ENCODE measurements around the gene TARS3.

TARS3 gene

GRCh38 chr15:101639667-101640066 lies 84.6 kb downstream of the TARS3 start:
- no peak for ATAC-seq
- no peak for TF ChIP-seq ZFP3 (CRISPR knock-in tag; IDR thresholded peaks at IDR 0.05)
- no peak for TF ChIP-seq OSR1 (CRISPR knock-in tag; IDR thresholded peaks at IDR 0.05)
- no peak for TF ChIP-seq TOX (CRISPR knock-in tag; IDR thresholded peaks at IDR 0.05; ENCODE audit: borderline replicate concordance)
- TF ChIP-seq, protein P1, sequence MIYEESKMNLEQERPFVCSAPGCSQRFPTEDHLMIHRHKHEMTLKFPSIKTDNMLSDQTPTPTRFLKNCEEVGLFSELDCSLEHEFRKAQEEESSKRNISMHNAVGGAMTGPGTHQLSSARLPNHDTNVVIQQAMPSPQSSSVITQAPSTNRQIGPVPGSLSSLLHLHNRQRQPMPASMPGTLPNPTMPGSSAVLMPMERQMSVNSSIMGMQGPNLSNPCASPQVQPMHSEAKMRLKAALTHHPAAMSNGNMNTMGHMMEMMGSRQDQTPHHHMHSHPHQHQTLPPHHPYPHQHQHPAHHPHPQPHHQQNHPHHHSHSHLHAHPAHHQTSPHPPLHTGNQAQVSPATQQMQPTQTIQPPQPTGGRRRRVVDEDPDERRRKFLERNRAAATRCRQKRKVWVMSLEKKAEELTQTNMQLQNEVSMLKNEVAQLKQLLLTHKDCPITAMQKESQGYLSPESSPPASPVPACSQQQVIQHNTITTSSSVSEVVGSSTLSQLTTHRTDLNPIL (CRISPR knock-in tag; IDR thresholded peaks at IDR 0.05; ENCODE audit: low read depth), result no peak
- TF ChIP-seq SNAI2 (CRISPR knock-in tag; IDR thresholded peaks at IDR 0.05), result no peak
- TF ChIP-seq CSDC2 (CRISPR knock-in tag; IDR thresholded peaks at IDR 0.05), result no peak
- TF ChIP-seq, protein P2, sequence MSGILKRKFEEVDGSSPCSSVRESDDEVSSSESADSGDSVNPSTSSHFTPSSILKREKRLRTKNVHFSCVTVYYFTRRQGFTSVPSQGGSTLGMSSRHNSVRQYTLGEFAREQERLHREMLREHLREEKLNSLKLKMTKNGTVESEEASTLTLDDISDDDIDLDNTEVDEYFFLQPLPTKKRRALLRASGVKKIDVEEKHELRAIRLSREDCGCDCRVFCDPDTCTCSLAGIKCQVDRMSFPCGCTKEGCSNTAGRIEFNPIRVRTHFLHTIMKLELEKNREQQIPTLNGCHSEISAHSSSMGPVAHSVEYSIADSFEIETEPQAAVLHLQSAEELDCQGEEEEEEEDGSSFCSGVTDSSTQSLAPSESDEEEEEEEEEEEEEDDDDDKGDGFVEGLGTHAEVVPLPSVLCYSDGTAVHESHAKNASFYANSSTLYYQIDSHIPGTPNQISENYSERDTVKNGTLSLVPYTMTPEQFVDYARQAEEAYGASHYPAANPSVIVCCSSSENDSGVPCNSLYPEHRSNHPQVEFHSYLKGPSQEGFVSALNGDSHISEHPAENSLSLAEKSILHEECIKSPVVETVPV (CRISPR knock-in tag; IDR thresholded peaks at IDR 0.05), result no peak
- no peak for TF ChIP-seq ZFP30 (CRISPR knock-in tag; IDR thresholded peaks at IDR 0.05)
- TF ChIP-seq ZNF70 (CRISPR knock-in tag; IDR thresholded peaks at IDR 0.05), result no peak
- no peak for TF ChIP-seq TCF4 (CRISPR knock-in tag; IDR thresholded peaks at IDR 0.05; ENCODE audit: borderline replicate concordance)
- no peak for TF ChIP-seq GLIS3 (CRISPR knock-in tag; IDR thresholded peaks at IDR 0.05)

- ATAC-seq, result no peak
- TF ChIP-seq ZNF70 (CRISPR knock-in tag; IDR thresholded peaks at IDR 0.05), result no peak
- TF ChIP-seq ZFP30 (CRISPR knock-in tag; IDR thresholded peaks at IDR 0.05), result no peak
- no peak for TF ChIP-seq ZNF8 (CRISPR knock-in tag; IDR thresholded peaks at IDR 0.05)
- no peak for TF ChIP-seq BACH2 (CRISPR knock-in tag; IDR thresholded peaks at IDR 0.05; ENCODE audit: borderline replicate concordance)
- TF ChIP-seq TOX (CRISPR knock-in tag; IDR thresholded peaks at IDR 0.05; ENCODE audit: borderline replicate concordance), result no peak
- TF ChIP-seq, protein P3, sequence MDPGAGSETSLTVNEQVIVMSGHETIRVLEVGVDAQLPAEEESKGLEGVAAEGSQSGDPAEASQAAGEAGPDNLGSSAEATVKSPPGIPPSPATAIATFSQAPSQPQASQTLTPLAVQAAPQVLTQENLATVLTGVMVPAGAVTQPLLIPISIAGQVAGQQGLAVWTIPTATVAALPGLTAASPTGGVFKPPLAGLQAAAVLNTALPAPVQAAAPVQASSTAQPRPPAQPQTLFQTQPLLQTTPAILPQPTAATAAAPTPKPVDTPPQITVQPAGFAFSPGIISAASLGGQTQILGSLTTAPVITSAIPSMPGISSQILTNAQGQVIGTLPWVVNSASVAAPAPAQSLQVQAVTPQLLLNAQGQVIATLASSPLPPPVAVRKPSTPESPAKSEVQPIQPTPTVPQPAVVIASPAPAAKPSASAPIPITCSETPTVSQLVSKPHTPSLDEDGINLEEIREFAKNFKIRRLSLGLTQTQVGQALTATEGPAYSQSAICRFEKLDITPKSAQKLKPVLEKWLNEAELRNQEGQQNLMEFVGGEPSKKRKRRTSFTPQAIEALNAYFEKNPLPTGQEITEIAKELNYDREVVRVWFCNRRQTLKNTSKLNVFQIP (CRISPR knock-in tag; IDR thresholded peaks at IDR 0.05; ENCODE audit: borderline replicate concordance, low read depth), result no peak
- TF ChIP-seq ISL1 (CRISPR knock-in tag; IDR thresholded peaks at IDR 0.05), result no peak
- TF ChIP-seq CSDC2 (CRISPR knock-in tag; IDR thresholded peaks at IDR 0.05), result no peak
- TF ChIP-seq, protein P4, sequence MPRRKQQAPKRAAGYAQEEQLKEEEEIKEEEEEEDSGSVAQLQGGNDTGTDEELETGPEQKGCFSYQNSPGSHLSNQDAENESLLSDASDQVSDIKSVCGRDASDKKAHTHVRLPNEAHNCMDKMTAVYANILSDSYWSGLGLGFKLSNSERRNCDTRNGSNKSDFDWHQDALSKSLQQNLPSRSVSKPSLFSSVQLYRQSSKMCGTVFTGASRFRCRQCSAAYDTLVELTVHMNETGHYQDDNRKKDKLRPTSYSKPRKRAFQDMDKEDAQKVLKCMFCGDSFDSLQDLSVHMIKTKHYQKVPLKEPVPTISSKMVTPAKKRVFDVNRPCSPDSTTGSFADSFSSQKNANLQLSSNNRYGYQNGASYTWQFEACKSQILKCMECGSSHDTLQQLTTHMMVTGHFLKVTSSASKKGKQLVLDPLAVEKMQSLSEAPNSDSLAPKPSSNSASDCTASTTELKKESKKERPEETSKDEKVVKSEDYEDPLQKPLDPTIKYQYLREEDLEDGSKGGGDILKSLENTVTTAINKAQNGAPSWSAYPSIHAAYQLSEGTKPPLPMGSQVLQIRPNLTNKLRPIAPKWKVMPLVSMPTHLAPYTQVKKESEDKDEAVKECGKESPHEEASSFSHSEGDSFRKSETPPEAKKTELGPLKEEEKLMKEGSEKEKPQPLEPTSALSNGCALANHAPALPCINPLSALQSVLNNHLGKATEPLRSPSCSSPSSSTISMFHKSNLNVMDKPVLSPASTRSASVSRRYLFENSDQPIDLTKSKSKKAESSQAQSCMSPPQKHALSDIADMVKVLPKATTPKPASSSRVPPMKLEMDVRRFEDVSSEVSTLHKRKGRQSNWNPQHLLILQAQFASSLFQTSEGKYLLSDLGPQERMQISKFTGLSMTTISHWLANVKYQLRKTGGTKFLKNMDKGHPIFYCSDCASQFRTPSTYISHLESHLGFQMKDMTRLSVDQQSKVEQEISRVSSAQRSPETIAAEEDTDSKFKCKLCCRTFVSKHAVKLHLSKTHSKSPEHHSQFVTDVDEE (CRISPR knock-in tag; IDR thresholded peaks at IDR 0.05), result no peak
- TF ChIP-seq PPARA (CRISPR knock-in tag; IDR thresholded peaks at IDR 0.05; ENCODE audit: borderline replicate concordance), result no peak
- TF ChIP-seq ARNTL (CRISPR knock-in tag; IDR thresholded peaks at IDR 0.05; ENCODE audit: borderline replicate concordance, low read depth), result no peak
- no peak for TF ChIP-seq ZNF565 (CRISPR knock-in tag; conservative IDR thresholded peaks at IDR 0.05; ENCODE audit: low read depth)
- TF ChIP-seq, protein P5, sequence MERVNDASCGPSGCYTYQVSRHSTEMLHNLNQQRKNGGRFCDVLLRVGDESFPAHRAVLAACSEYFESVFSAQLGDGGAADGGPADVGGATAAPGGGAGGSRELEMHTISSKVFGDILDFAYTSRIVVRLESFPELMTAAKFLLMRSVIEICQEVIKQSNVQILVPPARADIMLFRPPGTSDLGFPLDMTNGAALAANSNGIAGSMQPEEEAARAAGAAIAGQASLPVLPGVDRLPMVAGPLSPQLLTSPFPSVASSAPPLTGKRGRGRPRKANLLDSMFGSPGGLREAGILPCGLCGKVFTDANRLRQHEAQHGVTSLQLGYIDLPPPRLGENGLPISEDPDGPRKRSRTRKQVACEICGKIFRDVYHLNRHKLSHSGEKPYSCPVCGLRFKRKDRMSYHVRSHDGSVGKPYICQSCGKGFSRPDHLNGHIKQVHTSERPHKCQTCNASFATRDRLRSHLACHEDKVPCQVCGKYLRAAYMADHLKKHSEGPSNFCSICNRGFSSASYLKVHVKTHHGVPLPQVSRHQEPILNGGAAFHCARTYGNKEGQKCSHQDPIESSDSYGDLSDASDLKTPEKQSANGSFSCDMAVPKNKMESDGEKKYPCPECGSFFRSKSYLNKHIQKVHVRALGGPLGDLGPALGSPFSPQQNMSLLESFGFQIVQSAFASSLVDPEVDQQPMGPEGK (CRISPR knock-in tag; IDR thresholded peaks at IDR 0.05; ENCODE audit: borderline replicate concordance), result no peak
These were observed 86.4 kb downstream of the TARS3 start for GRCh38 chr15:101637919-101638318.

DNA sequence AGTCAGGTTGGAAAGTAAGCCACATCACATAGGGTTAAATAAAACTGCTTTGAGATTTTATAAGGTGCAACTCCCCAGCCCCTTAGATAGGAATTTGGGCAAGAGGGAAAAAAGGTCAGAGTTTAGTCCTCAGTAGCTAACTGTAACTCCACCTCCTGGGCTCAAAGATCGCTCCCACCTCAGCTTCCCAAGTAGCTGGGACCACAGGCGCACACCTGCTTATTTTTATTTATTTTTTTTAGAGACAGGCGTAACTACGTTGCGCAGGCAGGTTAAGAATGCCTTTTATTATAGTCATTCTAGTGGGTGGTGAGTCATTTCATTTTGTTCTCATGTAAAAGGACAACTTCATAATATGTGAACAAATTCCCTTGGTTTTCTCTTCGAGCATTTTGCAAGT lies 86.8 kb downstream of the TARS3 start:
- ATAC-seq, result no peak
- TF ChIP-seq ZFP30 (CRISPR knock-in tag; IDR thresholded peaks at IDR 0.05), result no peak
- TF ChIP-seq, protein P5 (CRISPR knock-in tag; IDR thresholded peaks at IDR 0.05; ENCODE audit: borderline replicate concordance), result no peak
- no peak for TF ChIP-seq PPARA (CRISPR knock-in tag; IDR thresholded peaks at IDR 0.05; ENCODE audit: borderline replicate concordance)
- TF ChIP-seq, protein P3 (CRISPR knock-in tag; IDR thresholded peaks at IDR 0.05; ENCODE audit: borderline replicate concordance, low read depth), result no peak
- TF ChIP-seq GLIS3 (CRISPR knock-in tag; IDR thresholded peaks at IDR 0.05), result no peak
- TF ChIP-seq ZNF8 (CRISPR knock-in tag; IDR thresholded peaks at IDR 0.05), result no peak
- no peak for TF ChIP-seq OSR1 (CRISPR knock-in tag; IDR thresholded peaks at IDR 0.05)
- TF ChIP-seq ZNF70 (CRISPR knock-in tag; IDR thresholded peaks at IDR 0.05), result no peak
- TF ChIP-seq BACH2 (CRISPR knock-in tag; IDR thresholded peaks at IDR 0.05; ENCODE audit: borderline replicate concordance), result no peak
- TF ChIP-seq RARB (CRISPR knock-in tag; IDR thresholded peaks at IDR 0.05), result no peak
- no peak for TF ChIP-seq ZNF565 (CRISPR knock-in tag; conservative IDR thresholded peaks at IDR 0.05; ENCODE audit: low read depth)
- TF ChIP-seq, protein P1 (CRISPR knock-in tag; IDR thresholded peaks at IDR 0.05; ENCODE audit: low read depth), result no peak
- TF ChIP-seq ARNTL (CRISPR knock-in tag; IDR thresholded peaks at IDR 0.05; ENCODE audit: borderline replicate concordance, low read depth), result no peak
- TF ChIP-seq CSDC2 (CRISPR knock-in tag; IDR thresholded peaks at IDR 0.05), result no peak
